Pancreas (tissue), 10 donors: ENCODE results near the gene SLC23A1. TPM values are rescaled to one million over a fixed set of nuclear protein-coding genes. Genes with fewer than 3 reads are reported as not detected.

Experiments used
- ATAC-seq, 4 donors: fragments of 200-7000 bp; cut with Tn5 transposase; one replicate each; pipeline versions ENCODE4 v1.8.0 to v1.9.1; 2020; ENCODE audit warnings: mild to moderate bottlenecking in 4 of 4, moderate library complexity in 4 of 4
- DNase-seq, 6 donors: peaks; one replicate each; pipeline ENCODE4 v3.0.0-alpha.2; 2020
- FAIRE-seq: peaks from 2 replicates; lab custom pipeline; 2012; peaks lifted over from hg19 to GRCh38; lab: Jason Lieb, UNC
- H3K27ac ChIP-seq, 4 donors: fragments of 200-600 bp; sonication (generic); 1 replicate in 3 of 4; 2 replicates in 1 of 4; pipeline versions ENCODE4 v1.5.0 to v1.8.0; 2020
- H3K27me3 ChIP-seq, 4 donors: fragments of 200-600 bp; one replicate each; pipeline ENCODE4 v1.8.0; 2021
- H3K36me3 ChIP-seq, 3 donors: fragments of 200-600 bp; sonication (generic) in 1 of 3; one replicate each; pipeline versions ENCODE4 v1.5.0 to v1.8.0; 2020 to 2021
- H3K4me1 ChIP-seq, 3 donors: fragments of 200-600 bp; one replicate each; pipeline ENCODE4 v1.8.0; 2021
- H3K4me3 ChIP-seq, 4 donors: fragments of 200-600 bp; sonication (generic) in 2 of 4; one replicate each; pipeline versions ENCODE4 v1.5.0 to v1.8.0; 2020 to 2021
- H3K9me3 ChIP-seq, 4 donors: fragments of 200-600 bp; one replicate each; pipeline ENCODE4 v1.8.0; 2021
- CTCF ChIP-seq, 4 donors: fragments of 200-600 bp; sonication (generic) in 3 of 4; IDR thresholded peaks; one replicate each; pipeline versions ENCODE4 v1.5.0 to v1.8.0; 2021; ENCODE audit warnings: antibody characterized with exemption in 4 of 4
- WGBS, 2 donors: extraction: QIAGEN DNeasy Blood & Tissue Kit; methylation state at CpG; one replicate each; pipeline ENCODE4 v1.1.7; 2013; 5-methylcytosine and 5-hydroxymethylcytosine counted together
- intact Hi-C, 3 donors: fragments of 100-400 bp; cut with DNase I; formaldehyde crosslinking; loops; one replicate each; pipeline versions ENCODE4 v1.11.1 to v1.14.2; 2022
- polyA plus RNA-seq, 2 donors: library from polyadenylated mRNA; stranded (reverse); fragments of 200-250 nt; gene quantifications; one replicate each; pipeline ENCODE4 v1.2.3, GENCODE V29; 2013
- total RNA-seq, 6 donors: library from RNA; stranded (reverse); fragmentation: NEBNext Ultra II Directional in 4 of 6; extraction: Animal tissue kit (Norgen Biotek cat#: 25700) in 4 of 6; gene quantifications; one replicate each; pipeline versions ENCODE4 v1.2.1 to v1.2.4, GENCODE V29; 2021 to 2023
- donor health status: healthy with polysubstance abuse.
- donor health status: DM: no; HTN: no; CAD: no; lungs with moderate emphysema.
- donor health status: DM: no; HTN: no; CAD: no.
- donor health status: control.
- donor health status: control.
- donor health status: Bipolar disorder and iron deficiency.
- donor health status: DM: yes; HTN: yes; CAD: no.
- donor health status: DM: no; HTN: no; CAD: no.
- donor health status: DM: no; HTN: no; CAD: no.
- donor health status: DM: yes; HTN: yes; CAD: no.

Gene SLC23A1
- total RNA-seq: 1 to 10 TPM in 4 of 6 donors, under 1 TPM in 2; 0.49 to 1.6 (median 1.2) TPM
- polyA plus RNA-seq: 1 to 10 TPM; 1.7 to 2.1 TPM

DNA sequence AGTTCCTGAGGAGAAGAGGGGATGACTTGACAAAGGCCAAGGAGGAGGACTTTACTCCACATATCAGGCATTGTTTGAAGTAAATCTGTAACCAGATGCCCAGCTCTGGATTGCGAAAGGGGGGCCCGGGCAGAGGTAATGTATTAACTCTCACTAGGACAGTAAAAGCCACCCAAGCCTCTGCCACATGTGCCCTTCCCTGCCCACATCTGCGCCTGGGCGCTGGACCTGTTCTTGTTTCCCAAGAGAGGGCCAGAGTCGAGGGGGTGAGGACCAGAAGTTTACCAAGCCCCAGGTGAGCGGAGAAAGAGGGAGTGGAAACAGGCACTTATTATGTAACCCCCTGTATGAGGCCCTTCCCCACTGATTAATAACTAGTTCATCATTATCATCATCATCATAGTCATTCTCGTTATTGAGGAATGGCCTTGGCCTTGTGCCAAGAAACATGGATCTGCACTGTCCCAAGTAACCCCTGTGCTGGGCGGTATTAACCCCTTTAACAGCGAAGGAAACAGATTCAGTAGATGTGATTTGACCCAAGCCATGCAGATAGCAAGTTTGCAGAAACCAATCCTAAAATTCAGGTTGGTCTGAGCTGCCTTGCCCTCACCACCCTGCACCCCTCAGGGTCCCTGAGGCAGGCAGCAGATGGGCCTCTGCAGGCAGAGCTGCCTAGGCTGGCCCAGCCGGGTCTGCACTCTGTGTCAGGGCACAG, at the start of gene SLC23A1:
Gene SLC23A1 (minus strand): TSS at position 23 of the 718 bp plus-strand sequence. CDS start 44 bp downstream, outside the sequence.
- no peak for TF ChIP-seq CTCF (IDR thresholded peaks at IDR 0.05)
- DNase-seq (peak in 3 of 6 donors; percentile 43 to 67 (median 50)), ATAC-seq (peak; percentile 49 to 73 (median 66)), FAIRE-seq (no peak)
- Histone ChIP-seq H3K36me3 (no peaks in the 10 kb centered on the region), H3K4me3 (no peak within 1 kb of the TSS), H3K4me1 (peaks cover 0 to 14% (median 2%) of the 10 kb centered on the region in 3 donors), H3K9me3 (no peaks in the 10 kb centered on the region), H3K27me3 (no peaks in the 10 kb centered on the region), H3K27ac (peak within 1 kb of the TSS; percentile 25 to 76 (median 34))
- intact Hi-C loops: no loop called here
- WGBS, 2 donors: 37 to 40% methylated on average over 10 of the region's 10 CpGs

DNA sequence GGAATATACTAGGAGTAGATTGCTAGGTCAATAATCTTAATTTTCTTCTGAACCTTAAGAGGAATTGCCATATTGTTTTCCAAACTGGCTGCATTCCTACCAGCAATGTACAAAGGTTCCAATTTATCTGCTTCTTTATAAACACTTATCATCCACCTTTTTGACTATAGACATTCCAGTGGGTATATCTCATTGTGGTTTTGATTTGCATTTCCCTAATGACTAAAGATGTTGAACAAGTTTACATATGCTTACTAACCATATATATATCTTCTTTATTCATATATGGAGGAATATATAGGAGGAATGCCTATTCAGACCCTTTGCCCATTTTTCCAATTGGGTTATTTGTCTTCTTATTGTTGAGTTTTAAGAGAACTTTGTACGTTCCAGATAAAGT, 48.6 kb upstream of the SLC23A1 start:
- H3K36me3 ChIP-seq: no peaks in the 10 kb centered on the region
- intact Hi-C loops: no loop called here
- ATAC-seq: no peak
- H3K27ac ChIP-seq: no peak overlapping the region
- WGBS, 2 donors: 52 to 76% methylated on average over 1 of the region's 1 CpG
- DNase-seq: no peak
- no peaks in the 10 kb centered on the region for H3K9me3 ChIP-seq
- no peak overlapping the region for H3K4me3 ChIP-seq
- H3K27me3 ChIP-seq: no peaks in the 10 kb centered on the region
- FAIRE-seq: no peak
- TF ChIP-seq CTCF (IDR thresholded peaks at IDR 0.05): no peak
- no peaks in the 10 kb centered on the region for H3K4me1 ChIP-seq

- no peak for TF ChIP-seq CTCF (IDR thresholded peaks at IDR 0.05)
- Histone ChIP-seq H3K27me3 (no peaks in the 10 kb centered on the region), H3K27ac (no peak overlapping the region), H3K9me3 (no peaks in the 10 kb centered on the region), H3K4me1 (no peaks in the 10 kb centered on the region), H3K4me3 (no peak overlapping the region), H3K36me3 (no peaks in the 10 kb centered on the region)
- DNase-seq (no peak), FAIRE-seq (no peak), ATAC-seq (no peak)
- 78 to 79% methylated on average over 2 of the region's 2 CpGs for WGBS, 2 donors
- intact Hi-C loops: no loop called here
These were observed 46.9 kb upstream of the SLC23A1 start for GRCh38 chr5:139430015-139430414.

DNA sequence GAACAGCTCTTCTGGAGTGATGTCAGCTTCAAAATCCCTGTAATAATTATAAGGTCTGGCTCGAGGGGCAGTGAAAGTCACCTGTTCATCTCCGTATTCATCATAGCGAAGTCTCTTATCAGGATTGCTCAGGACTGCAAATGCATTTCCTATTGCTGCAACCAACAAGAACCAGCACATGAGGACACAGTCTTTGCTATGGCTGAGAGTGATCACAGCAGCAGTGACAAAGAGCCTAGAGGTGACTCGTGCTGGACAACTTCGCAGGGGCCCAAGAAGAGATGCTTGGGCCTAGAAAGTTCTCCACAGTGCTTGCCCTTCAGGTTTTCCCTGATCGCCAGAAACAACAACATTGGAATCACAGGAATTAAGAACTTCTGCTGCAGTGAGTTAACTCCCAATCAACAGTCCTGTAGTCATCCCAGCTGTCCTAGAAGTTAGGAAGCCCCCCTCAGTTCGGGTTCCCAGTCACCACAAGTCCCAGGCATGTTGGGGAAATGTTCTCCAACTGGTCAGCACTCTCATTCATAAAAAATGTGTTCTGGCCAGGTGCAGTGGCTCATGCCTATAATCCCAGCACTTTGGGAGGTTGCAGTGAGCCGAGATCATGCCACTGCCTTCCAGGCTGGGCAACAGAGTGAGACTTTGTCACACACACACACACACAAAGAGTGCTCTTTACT, 43.2 kb upstream of the SLC23A1 start:
- 70 to 78% methylated on average over 8 of the region's 8 CpGs for WGBS, 2 donors
- Histone ChIP-seq H3K36me3 (no peaks in the 10 kb centered on the region), H3K27me3 (no peaks in the 10 kb centered on the region), H3K4me3 (no peak overlapping the region), H3K9me3 (no peaks in the 10 kb centered on the region), H3K27ac (no peak overlapping the region), H3K4me1 (no peaks in the 10 kb centered on the region)
- ATAC-seq (no peak), FAIRE-seq (no peak), DNase-seq (no peak)
- no peak for TF ChIP-seq CTCF (IDR thresholded peaks at IDR 0.05)
- intact Hi-C loops: loop anchor here in 1 of 3 donors (5.0 kb wide), 1 partner anchor 336 kb away; no protein-coding TSS in a partner anchor
